Thoracic aorta (tissue), 2 donors: ENCODE measurements around the gene CFAP20DC. TPM values are rescaled to one million over a fixed set of nuclear protein-coding genes. Genes with fewer than 3 reads are reported as not detected.

Experiments
- ATAC-seq: fragments of 150-250 bp; one replicate; pipeline ENCODE4 v1.8.0; 2017; ENCODE audit warnings: low read depth; ENCODE audit not compliant: insufficient number of reproducible peaks, low FRiP score
- DNase-seq: peaks from one replicate; pipeline ENCODE4 v3.0.0-alpha.2; 2020; ENCODE audit warnings: low spot score
- H3K27ac ChIP-seq, 2 donors: fragments of 200-600 bp; sonication (generic); 1 replicate in 1 of 2; 2 replicates in 1 of 2; pipeline ENCODE4 v1.5.1; 2016; ENCODE audit warnings: mild to moderate bottlenecking in 2 of 2, moderate library complexity in 2 of 2
- H3K27me3 ChIP-seq: fragments of 200-600 bp; sonication (generic); replicated peaks from 2 replicates; pipeline ENCODE4 v1.6.0; 2016; ENCODE audit warnings: mild to moderate bottlenecking; ENCODE audit not compliant: insufficient read depth
- H3K36me3 ChIP-seq: fragments of 200-600 bp; sonication (generic); one replicate; pipeline ENCODE4 v1.5.1; 2016
- H3K4me1 ChIP-seq, 2 donors: fragments of 200-600 bp; sonication (generic); 1 replicate in 1 of 2; 2 replicates in 1 of 2; pipeline versions ENCODE4 v1.5.1 to v1.6.0; 2016; ENCODE audit warnings: low read depth in 2 of 2, mild to moderate bottlenecking in 1 of 2; ENCODE audit not compliant: control insufficient read depth in 1 of 2
- H3K4me3 ChIP-seq: fragments of 200-600 bp; sonication (generic); 2 replicates; pipeline ENCODE4 v1.5.1; 2016; ENCODE audit warnings: mild to moderate bottlenecking
- H3K9me3 ChIP-seq: fragments of 200-600 bp; sonication (generic); 2 replicates; pipeline ENCODE4 v1.5.1; 2016
- total RNA-seq, 2 donors: library from RNA; depleted of rRNA; stranded (reverse); fragments of >200 nt; gene quantifications; one replicate each; pipeline versions ENCODE4 v1.1.0 to v1.2.3, GENCODE V29; 2016
- TF ChIP-seq, protein P1 (sequence below): fragments of 200-600 bp; sonication (generic); IDR thresholded peaks from one replicate; pipeline ENCODE4 v1.5.1; 2019; ENCODE audit warnings: antibody characterized with exemption

Gene CFAP20DC
- total RNA-seq, 2 donors from 2014 or later: not detected

DNA sequence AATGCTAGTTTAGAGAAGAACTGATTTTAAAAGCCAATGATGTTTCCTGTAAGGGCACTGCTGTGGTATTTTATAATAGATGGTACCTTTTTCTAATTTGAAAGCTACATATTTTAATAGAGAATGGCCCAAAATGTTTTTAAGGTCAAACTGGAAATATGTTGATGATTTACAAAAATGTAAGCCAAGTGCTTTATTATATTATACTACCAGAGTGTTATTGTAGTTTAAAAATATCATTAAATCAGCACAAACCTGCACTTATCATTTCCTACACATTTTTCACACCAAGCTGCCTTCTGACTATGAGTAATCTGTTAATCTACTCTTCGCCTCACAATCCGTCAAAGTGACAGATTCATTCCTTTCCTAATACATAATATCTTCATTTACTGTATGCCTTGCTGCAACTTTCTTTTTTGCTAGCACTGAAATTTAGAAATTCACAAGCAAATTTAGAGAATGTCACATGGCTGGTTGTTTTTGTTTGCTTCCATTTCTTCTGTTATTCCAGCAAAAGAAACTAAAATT lies 256.8 kb downstream of the CFAP20DC start:
- ATAC-seq (no peak), DNase-seq (no peak)
- H3K27ac ChIP-seq: no peak overlapping the region
- no peaks in the 10 kb centered on the region for H3K36me3 ChIP-seq
- H3K9me3 ChIP-seq: no peaks in the 10 kb centered on the region
- no peak overlapping the region for H3K4me3 ChIP-seq
- no peaks in the 10 kb centered on the region for H3K27me3 ChIP-seq
- H3K4me1 ChIP-seq: no peaks in the 10 kb centered on the region
- TF ChIP-seq, protein P1, sequence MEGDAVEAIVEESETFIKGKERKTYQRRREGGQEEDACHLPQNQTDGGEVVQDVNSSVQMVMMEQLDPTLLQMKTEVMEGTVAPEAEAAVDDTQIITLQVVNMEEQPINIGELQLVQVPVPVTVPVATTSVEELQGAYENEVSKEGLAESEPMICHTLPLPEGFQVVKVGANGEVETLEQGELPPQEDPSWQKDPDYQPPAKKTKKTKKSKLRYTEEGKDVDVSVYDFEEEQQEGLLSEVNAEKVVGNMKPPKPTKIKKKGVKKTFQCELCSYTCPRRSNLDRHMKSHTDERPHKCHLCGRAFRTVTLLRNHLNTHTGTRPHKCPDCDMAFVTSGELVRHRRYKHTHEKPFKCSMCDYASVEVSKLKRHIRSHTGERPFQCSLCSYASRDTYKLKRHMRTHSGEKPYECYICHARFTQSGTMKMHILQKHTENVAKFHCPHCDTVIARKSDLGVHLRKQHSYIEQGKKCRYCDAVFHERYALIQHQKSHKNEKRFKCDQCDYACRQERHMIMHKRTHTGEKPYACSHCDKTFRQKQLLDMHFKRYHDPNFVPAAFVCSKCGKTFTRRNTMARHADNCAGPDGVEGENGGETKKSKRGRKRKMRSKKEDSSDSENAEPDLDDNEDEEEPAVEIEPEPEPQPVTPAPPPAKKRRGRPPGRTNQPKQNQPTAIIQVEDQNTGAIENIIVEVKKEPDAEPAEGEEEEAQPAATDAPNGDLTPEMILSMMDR: no peak

DNA sequence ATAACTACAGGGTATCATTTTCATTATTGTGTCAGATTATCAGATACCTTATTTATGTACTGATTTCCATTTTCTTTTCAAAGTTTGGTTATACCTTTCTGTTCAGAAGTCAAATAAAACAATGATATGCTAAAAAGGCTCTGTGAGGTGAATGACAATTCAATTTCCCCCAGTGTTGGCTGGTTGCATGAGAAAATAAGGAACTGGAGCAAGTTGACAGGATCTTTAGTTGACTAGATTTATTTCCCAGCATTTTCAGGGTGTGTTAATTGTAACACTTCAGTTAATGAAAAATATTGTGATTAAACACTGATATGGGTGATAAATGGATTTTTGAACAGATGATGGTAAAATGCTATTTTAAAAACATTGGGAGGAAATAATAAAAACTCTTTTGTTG lies 260.4 kb downstream of the CFAP20DC start:
- TF ChIP-seq, protein P1: no peak
- ATAC-seq: no peak
- no peaks in the 10 kb centered on the region for H3K9me3 ChIP-seq
- no peak for DNase-seq
- no peak overlapping the region for H3K4me3 ChIP-seq
- no peaks in the 10 kb centered on the region for H3K27me3 ChIP-seq
- no peak overlapping the region for H3K27ac ChIP-seq
- H3K36me3 ChIP-seq: no peaks in the 10 kb centered on the region
- no peaks in the 10 kb centered on the region for H3K4me1 ChIP-seq

DNA sequence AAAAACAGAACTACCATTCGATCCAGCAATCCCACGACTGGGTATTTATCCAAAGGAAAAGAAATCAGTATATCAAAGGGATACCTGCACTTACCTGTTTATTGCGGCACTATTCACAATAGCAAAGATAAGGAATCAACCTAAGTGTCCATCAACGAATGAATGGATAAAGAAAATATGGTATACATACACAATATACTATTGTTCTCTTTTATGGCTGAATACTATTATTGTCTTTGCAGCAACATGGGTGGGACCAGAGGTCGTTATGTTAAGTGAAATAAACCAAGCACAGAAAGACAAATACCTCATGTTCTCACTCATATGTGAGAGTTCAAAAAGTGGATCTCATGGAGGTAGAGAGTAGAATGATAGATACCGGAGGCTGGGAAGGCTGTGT lies 264.9 kb downstream of the CFAP20DC start:
- no peak for DNase-seq
- Histone ChIP-seq H3K4me1 (no peaks in the 10 kb centered on the region), H3K9me3 (peaks cover 4% of the 10 kb centered on the region), H3K4me3 (no peak overlapping the region), H3K36me3 (no peaks in the 10 kb centered on the region), H3K27me3 (no peaks in the 10 kb centered on the region), H3K27ac (no peak overlapping the region)
- no peak for ATAC-seq
- TF ChIP-seq, protein P1: no peak

DNA sequence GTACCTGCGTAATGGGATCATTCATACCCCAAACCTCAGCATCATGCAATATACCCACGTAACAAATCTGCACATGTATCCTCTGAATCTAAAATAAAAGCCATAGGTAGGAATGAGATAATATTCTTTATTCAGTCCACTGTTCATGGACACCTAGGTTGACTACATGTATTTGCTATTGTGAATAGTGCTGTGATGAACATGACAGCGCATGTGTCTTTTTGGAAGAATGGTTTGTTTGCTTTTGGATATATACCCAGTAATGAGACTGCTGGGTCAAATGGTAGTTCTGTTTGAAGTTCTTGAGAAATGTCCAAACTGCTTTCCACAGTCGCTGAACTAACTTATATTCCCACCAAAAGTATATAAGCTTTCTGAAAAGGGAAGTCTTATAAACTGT lies 265.4 kb downstream of the CFAP20DC start:
- Histone ChIP-seq H3K4me1 (no peaks in the 10 kb centered on the region), H3K4me3 (no peak overlapping the region), H3K27ac (no peak overlapping the region), H3K9me3 (peaks cover 9% of the 10 kb centered on the region), H3K27me3 (no peaks in the 10 kb centered on the region), H3K36me3 (no peaks in the 10 kb centered on the region)
- no peak for ATAC-seq
- TF ChIP-seq, protein P1: no peak
- DNase-seq: no peak

DNA sequence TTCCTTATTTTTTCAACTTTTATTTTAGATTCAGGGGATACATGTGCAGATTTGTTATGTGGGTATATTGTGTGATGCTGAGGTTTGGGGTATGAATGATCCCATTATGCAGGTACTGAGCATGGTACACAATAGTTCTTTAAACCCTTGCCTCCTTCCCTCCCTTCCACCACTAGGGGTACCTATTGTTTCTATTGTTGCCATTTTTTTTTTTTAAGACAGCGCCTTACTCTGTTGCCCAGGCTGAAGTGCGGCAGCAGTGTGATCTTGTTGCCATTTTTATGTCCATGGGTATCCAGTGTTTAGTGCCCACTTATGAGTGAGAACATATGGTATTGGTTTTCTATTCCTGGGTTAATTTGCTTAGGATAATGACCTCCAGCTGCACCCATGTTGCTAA lies 266.0 kb downstream of the CFAP20DC start:
- Histone ChIP-seq H3K36me3 (no peaks in the 10 kb centered on the region), H3K27ac (no peak overlapping the region), H3K4me3 (no peak overlapping the region), H3K4me1 (no peaks in the 10 kb centered on the region), H3K27me3 (no peaks in the 10 kb centered on the region), H3K9me3 (peaks cover 15% of the 10 kb centered on the region)
- DNase-seq (no peak), ATAC-seq (no peak)
- TF ChIP-seq, protein P1: no peak
